ENCODE results near the gene RAB4A.

DNA sequence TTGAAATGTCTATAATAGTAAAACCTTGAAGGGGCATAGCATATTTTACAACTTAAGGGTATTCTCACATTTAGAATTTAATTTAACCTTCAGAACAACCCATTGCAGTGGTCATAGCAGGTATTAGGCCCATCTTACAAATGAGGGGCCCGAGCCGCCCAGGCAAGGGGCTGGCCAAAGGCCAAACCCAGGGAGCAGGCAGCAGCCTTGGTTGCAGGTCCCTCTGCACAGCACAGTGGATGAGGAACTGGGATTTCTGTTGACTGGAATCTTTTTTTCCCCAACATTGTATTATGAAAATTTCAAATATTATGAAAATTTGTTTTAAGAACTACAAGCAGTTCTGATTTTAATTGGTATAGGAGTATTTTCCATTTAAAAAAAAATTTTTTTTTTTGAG lies 38.8 kb downstream of the RAB4A start:
- TF ChIP-seq SUZ12 (IDR thresholded peaks at IDR 0.05): no peak
- no peak for TF ChIP-seq BHLHE40 (IDR thresholded peaks at IDR 0.05; ENCODE audit: borderline replicate concordance)
- no peak for TF ChIP-seq FOXM1 (IDR thresholded peaks at IDR 0.05; ENCODE audit: borderline replicate concordance)
- no peak for TF ChIP-seq ELF4 (IDR thresholded peaks at IDR 0.05)

All from HEK293T (cell line).